HT-29 (cell line): ENCODE data around the gene NUTM2A. TPM values are rescaled to one million over a fixed set of nuclear protein-coding genes. Genes with fewer than 3 reads are reported as not detected.
"Not testable (repeated sequence)": the region's sequence is repeated elsewhere in the genome, so short reads cannot be mapped to it uniquely, and the experiment has no call there.

Source experiments
- DNase-seq: peaks from one replicate; pipeline ENCODE4 v3.0.0-alpha.2; 2015; ENCODE audit warnings: low spot score
- total RNA-seq: library from RNA; depleted of rRNA; stranded (reverse); fragments of >200 nt; shearing (Covaris generic); gene quantifications from 2 replicates; pipeline ENCODE4 v1.2.3, GENCODE V29; 2014; rRNA removed

Gene NUTM2A
- total RNA-seq, 1 experiment from 2014 or later, result not detected

DNA sequence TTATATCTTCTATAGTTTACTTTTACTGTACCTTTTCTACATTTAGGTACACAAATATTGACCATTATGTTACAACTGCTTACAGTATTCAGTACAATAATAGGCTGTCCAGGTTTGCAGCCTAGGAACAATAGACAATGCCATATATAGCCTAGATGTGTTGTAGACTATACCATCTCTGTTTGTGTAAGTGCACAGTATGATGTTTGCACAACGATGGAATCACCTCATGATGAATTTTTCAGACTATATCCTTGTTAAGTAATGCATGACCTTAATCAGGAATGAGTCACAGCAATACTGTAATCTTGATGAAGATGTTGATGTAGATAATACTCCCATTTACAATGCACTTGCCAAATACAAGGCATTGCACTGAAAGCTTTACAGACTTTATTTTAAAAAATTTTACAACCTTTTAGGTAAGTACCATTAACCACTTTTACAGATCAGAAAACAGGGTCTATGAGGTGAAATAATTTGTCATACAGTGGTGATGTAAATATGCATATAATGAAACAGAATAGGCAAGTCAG is 23.6 kb downstream of the NUTM2A start:
- peak; percentile 16 for DNase-seq

- not testable (repeated sequence) for DNase-seq
These were observed 55.6 kb downstream of the NUTM2A start for GRCh38 chr10:87280749-87281392.

Other genes starting within 250 kb of the NUTM2A start
- gene FAM25A, start 205.2 kb upstream of the NUTM2A start, total RNA-seq, result 0.76 TPM in 1 of 2 replicates, not detected in the other
- 114 and 127 TPM in 2 replicates for gene GLUD1, start 130.6 kb upstream of the NUTM2A start, total RNA-seq
- 18.1 and 18.6 TPM in 2 replicates for gene SHLD2, start 130.2 kb upstream of the NUTM2A start, total RNA-seq
- 1.0 and 1.1 TPM in 2 replicates for gene NUTM2D, start 132.3 kb downstream of the NUTM2A start, total RNA-seq